NCI-H1694 (cell line): ENCODE results near the gene MYO9A.
"Not testable (repeated sequence)": the region's sequence is repeated elsewhere in the genome, so short reads cannot be mapped to it uniquely, and the experiment has no call there.

Experiments used
- DNase-seq: peaks from one replicate; lab custom pipeline; 2025; lab: John Stamatoyannopoulos, UW

Gene MYO9A

DNA sequence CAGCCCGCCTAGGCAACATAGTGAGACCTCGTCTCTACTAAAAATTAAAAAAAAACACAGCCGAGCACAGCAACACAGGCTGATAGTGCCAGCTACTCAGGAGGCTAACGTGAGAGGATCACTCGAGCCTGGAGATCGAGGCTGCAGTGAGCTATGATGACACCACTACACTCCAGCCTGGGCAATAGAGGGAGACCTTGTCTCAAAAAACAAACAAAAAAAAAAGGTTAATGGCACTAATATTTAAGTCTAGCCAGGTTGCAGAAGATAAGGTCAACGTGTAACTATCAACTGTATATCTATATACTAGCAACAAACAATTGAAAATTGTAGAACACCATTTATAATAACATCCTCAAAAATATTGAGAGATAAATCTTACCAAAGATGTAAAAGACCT lies 75.1 kb downstream of the MYO9A start:
- no peak for DNase-seq

DNA sequence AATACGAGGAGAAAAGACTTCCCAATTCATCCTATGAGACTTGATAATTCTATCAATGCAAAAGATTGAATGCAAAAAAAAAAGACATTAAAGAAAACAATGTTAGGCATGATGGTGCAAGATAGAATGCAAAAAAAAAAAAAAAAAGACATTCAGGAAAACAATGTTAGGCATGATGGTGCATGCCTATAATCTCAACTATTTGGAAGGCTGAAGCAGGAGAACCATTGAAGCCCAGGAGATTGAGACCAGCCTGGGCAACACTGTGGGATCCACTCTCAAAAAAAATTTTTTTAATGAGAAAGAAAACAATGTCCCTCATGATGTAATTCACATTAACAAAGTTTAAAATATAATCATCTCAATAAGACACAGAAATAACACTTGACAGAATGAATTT lies 75.9 kb downstream of the MYO9A start:
- no peak for DNase-seq

DNA sequence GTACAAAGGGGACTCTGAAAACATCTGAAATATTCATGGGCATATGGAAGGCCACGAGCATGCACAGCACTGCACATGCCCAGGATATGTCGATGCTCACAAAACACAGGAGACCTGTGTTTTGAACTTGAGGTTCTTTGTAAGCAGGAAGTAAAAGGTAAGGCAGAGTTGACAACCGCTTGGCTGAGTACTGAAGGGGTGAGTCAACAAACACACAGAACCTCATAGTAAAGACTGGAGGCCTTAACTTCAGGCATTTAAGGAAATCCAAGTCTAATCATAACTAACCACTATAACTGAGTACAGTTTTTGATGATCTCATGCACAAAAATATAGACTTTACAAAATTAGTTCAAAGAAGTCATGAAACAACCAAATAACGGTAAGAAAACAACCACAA lies 80.6 kb downstream of the MYO9A start:
- DNase-seq, result no peak

DNA sequence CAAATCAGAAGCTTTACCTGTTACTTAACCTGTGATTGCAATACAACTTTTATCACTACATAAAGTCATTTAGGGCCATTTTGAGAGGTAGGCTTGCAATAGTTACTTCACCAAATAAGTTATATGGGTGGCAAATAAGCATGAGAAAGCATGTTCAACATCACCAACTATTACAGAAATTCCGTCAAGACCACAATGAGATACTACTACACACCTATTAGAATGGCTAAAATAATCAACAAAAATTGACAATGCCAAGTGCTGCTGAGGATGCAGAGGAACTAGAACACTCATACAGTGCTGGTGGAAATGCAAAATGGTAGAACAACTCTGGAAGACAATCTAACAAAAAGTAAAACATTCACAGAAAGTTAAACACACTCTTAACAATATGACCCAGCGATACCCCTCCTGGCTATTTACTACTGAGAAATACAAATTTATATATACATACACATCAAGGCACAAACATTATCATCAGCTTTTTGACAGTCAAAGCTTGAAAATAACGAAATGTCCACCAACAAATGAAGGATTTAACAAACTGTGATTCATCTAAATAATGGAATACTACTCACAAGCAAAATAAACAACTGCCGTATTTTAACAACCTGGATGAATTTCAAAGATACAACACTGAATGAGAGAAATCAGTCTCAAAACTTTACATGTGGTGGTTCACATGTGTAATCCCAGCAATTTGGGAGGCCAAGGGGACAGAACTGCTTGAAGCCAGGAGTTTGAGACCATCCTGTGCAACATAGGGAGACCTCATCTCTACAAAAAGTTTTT lies 82.9 kb downstream of the MYO9A start:
- DNase-seq, result no peak

DNA sequence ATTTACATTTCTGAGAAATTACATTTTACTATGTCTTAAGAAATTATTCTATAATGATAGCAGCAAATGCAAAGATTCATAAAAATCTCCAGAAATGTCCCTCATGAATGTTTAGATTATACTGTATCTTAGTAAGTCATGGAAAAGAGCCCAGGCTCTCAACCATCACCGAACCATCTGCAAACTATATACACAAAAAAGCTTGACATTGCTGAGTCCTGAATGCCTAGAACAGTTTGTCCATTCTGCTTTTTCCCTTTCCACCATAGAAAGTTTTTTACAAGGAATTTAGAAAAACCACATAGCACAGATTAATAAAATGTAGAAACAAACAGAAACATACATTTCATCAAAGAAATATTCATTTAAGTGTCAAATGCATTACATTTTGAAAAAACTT lies 83.6 kb downstream of the MYO9A start:
- DNase-seq, result no peak

DNA sequence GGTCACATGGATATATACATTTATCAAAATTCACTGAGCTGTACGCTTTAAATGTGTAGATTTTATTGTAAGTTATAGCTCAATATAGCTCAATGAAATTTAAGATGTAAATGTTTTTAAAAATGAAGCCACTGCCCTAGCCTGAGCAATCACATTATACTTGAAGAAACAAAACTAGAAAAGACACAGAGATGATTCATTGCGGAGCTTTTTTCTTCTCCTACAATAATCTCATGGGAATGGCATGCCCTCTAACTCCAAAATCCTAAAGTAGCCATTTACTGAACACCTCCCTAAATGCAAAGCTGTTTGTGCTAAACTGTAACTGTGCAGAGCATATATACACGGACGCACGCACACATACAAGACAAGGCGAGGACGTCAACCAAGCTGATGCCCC lies 84.2 kb downstream of the MYO9A start:
- no peak for DNase-seq

DNA sequence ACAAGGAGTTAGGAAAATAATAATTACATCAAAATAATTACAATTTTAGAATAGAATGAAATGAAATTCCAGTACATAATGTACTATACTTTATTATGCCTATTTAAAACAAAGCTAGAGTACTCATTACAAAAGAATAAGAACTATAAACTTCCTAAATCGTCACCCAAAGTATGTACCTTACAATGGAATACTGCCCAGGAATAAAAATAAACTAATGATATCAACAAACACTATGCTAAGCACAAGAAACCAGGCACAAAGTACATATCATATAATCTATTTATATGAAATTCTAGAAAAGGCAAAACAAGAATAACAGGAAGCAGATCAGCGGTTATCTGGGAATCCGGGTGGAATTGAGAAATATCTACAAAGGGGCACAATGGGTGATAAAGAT lies 84.7 kb downstream of the MYO9A start:
- no peak for DNase-seq

DNA sequence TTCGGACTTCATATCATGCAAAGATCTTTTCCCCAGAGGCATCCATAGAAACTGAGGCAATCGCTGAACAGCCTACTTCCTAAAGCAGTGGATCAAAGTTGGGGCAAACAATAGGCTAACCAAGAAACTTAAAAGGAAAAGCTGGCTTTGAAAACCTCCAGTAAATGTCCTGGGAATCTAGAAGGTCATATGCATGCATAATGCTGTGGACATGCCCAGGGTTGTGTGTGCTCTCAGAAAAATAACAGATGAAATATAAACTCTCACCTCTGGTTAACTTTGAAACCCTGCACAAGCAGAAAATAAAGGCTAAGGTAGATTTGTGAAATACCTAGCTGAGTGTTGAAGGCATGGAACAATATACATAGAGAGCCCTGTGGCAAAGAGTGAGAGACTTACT lies 96.3 kb downstream of the MYO9A start:
- no peak for DNase-seq

DNA sequence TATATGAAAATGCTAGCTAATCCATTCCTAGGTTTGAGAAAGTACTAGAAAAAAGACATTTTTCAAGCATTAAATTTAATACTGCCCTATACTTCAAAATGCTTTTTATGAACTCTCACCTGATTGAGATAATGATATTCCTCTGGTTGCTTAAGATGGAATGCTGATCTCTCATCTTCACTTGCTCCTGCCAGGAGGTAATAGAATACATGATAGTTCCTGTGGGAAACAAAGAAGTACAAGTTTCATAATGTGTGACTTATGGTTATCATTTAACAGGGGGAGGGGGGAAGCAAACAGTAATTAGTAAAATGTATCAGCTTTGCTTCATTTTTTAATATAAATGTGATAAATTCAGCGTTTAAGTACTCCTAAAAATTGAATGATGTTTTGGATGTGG lies 97.2 kb downstream of the MYO9A start:
- DNase-seq, result no peak

DNA sequence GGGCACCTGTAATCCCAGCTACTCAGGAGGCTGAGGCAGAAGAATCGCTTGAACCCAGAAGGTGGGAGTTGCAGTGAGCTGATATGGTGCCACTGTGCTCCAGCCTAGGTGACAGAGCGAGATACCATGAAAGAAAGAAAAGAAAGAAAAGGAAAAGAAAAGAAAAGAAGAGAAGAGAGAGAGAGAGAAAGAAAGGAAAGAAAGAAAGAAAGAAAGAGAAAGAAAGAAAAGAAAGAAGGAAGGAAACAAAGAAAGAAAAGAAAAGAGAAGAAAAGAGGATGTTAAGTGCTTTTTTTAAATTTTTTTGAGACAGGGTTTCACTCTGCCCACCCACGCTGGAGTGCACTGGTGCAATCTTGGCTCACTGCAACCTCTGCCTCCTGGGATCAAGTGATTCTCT lies 103.4 kb downstream of the MYO9A start:
- DNase-seq, result not testable (repeated sequence)

DNA sequence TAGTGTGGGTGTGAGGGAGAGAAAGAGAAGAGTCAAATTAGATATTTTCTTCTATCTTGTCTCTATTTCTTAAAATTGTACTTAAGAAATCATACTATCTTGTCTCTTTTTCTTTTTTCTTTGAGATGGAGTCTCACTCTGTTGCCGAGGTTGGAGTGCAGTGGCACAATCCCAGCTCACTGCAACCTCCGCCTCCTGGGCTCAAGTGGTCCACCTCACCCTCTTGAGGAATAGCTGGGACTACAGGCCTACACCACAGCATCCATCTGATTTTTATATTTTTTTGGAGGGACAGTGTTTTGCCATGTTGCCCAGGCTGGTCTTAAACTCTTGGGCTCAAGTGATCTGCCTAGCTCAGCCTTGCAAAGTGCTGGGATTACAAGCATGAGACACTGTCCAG lies 104.2 kb downstream of the MYO9A start:
- no peak for DNase-seq

DNA sequence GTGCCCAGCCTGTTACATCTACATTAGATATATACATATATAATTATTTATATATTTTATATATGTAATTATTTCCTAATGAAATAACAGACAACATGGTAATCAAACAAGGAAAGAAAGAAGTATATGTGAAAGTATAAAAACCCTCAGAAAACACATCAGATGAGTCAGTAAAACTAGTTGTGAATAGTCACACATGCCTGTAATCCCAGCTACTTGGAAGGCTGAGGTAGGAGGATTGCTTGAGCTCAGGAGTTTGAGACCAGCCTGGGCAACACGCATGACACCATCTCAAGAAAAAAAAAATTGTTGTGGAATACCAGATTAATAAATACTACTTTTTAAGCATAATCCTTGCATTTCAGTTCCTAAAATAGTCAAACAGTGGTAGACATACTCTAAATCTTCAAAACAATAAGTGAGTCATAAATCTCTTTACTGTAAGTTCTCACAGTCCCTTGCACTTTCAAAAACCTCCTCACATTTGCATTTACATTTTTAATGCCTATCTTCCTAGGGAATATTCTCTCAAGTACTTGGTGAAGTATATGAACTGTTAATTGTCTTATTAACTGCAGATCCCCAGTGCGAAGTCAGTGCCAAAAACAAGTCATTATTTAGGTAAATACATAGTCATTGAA lies 106.5 kb downstream of the MYO9A start:
- no peak for DNase-seq

DNA sequence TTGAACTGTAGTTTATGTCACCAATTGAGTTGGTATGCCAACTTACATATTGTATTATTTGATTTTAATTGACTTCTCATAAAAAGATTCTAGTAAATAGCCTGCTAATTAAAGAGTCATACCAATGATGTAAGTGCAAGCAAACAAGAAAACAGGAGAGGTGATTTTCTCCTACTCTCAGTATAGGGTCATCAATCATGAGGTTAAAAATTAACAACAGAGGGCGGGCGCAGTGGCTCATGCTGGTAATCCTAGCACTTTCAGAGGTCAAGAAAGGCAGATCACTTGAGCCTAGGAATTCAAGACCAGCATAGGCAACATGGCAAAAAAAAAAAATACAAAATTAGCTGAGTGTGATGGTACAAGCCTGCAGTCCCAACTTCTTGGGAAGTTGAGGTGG lies 108.7 kb downstream of the MYO9A start:
- DNase-seq, result no peak

DNA sequence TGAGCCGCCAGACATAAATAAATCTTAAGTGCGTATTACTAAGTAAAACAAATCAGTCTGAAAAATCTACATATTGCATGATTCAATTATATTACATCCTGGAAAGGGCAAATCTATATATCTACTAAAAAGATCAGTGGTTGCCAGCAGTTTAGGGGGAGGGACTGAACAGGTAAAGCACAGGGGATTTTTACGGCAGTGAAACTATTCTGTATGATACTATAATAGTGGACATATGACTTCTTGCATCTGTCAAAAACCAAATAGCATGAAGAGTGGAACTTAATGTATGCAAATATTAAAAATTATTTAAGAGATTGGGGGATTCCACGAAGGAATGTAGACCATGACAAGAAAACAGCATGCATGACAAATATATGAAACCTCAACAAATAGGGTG lies 111.6 kb downstream of the MYO9A start:
- DNase-seq, result no peak

DNA sequence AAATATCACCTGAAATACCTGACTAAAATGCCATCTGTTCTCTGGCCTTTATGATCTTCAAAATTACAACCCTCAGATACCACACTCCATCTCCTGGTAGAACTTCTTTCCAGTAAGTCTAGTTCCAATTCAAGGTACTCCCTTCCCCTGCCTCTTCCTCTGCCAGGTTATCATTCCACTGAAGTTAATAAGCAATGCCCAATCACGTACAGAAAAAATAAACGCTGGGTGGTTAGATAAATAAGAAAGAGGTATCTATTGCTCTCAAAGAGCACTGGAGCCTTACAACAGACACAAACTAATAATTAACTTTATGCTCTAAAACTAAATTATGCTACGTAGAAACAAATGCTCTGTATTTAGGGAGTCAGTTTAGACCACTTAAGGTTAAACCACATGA lies 112.5 kb downstream of the MYO9A start:
- DNase-seq, result no peak

DNA sequence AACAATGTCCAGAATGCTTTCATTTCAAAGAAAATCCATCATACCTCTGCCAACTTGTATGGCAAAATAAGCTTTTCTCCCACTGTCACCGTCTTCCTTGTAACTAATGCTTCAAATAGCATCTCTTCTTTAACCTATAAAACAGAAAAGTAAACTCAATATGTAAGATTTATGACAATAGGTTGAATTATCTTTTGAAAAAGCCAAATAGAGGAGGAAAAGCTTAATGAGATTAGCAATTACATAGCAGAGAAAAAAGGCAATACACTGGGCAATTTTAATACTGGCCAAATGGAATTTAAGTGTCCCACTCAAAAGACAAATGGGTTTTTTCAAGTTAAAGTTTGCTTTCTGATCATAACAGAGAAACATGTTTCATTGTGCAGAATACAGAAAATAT lies 118.1 kb downstream of the MYO9A start:
- no peak for DNase-seq

DNA sequence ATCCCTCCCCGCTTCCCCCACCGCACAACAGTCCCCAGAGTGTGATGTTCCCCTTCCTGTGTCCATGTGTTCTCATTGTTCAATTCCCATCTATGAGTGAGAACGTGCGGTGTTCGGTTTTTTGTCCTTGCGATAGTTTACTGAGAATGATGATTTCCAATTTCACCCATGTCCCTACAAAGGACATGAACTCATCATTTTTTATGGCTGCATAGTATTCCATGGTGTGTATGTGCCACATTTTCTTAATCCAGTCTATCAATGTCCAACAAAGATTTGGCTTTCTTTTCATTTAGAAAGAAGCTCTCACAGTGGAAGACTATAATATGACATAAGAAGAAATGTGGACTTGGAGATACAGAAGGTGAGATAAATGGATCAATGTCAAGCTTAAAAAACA lies 119.2 kb downstream of the MYO9A start:
- not testable (repeated sequence) for DNase-seq

DNA sequence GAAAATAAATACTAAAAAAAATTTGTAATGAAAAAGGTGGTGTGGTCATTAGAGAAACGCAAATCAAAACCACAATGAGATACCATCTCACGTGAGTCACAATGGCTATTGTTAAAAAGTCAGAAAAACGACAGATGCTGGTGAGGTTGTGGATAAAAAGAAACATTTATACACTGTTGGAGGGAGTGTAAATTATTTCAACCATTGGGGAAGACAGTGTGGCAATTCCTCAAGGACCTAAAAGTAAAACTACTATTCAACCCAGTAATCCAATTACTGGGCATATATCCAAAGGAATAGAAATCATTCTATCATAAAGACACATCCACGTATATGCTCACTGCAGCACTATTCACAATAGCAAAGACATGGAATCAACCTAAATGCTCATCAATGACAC lies 120.3 kb downstream of the MYO9A start:
- no peak for DNase-seq

DNA sequence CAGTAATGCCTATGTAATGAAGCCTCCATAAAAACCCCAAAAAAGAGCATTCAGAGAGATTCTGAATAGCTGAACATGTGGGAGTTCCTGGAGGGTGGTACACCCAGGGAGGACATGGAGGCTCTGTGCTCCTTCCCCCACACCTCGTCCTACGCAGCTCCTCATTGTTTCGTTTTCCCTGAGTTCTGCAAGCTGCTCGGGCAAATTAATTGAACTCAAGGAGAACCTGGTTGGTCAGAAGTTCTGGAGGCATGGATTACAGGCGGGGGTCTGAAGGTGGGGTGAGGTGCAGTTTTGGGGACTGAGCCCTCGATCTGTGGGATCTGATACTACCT lies 142.2 kb downstream of the MYO9A start:
- no peak for DNase-seq

DNA sequence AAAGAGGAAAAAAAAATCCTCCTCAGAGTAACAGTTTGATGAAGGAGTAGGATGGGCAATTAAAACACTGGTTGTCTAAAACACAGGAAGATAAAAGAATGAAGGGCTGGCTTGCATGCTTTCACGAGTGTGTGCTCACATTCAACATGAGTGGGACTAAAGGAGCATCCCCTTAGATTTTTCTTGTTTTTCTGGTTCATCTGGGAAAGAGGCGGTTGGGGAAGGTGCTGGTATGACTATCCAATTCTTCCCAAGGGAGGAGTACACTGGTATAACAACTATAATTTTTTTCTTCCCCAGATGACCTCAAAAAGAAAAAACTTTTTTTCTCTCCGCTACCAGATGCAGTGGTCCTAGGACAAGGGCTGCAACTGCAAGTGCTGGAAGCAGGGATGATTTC lies 143.7 kb downstream of the MYO9A start:
- no peak for DNase-seq

DNA sequence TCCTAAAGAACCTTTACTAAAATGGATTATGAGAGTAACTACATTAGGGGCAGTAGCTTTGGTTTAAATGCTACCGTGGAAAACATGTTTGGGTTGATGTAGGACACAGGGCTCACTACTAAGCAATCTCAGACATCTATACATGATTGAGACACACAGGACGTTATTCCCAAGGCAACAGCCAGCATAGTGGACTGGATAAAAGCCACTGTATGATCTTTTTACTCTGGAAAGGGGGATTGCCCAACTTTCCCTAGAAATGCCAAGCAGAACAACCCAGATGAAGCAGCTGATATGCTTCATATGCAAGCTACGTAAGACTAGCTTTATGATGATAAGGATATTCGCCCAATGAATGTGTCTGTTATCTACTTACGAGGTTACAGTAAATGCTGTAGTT lies 144.6 kb downstream of the MYO9A start:
- no peak for DNase-seq

DNA sequence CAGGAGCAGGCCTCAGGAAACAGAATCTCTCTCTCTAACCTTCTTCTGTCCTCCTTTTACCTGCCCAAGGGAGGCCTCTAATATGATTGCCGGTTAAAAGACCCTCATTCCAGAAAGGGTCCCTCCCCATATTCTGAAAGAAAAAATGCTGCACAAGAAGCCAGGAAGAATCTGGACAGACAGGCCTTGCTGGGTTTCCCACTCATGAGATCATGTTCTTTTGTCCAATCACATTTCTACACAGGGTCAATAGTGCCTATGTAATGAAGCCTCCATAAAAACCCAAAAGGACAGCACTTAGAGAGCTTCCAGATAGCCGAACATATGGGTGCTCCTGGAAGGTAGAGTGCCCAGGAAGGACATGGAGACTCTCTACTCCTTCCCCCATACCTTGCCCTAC lies 146.0 kb downstream of the MYO9A start:
- DNase-seq, result no peak

DNA sequence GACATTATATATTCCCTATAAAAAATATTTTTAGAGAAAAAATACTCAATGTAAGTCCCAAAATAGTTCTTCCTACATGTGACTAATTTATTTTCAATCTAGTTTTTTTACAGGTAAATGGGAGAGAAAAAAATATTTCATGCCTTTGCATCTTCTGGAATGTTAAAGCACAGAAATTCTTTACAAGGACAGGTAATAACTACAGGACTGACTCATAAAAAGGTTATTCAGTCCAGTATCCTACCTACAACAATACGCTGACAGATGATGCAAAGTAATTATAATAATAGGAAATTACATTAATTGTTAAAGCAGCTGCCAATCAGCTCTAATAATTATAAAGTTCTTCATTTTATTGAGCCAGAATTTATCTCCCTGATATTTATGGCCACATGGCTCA lies 147.5 kb downstream of the MYO9A start:
- no peak for DNase-seq

DNA sequence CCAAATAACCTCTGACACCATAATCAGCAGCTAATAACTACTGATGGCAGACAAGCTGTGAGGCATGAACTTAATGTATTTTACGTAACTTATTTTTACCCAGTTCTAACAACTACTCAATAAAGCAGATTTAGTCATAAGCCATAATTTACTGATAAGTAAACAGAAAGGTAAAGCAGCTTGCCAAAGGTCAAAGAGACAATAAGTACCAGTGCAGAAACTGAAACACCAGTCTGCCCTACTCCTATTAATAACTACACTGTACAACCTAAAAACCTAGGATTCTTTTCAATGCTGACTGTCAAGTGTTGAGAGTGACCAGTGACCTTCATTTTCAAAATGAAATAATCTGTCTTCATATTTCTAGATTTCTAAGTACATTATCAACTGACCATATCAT lies 155.4 kb downstream of the MYO9A start:
- DNase-seq, result no peak
